HG03097 (cell line): ENCODE measurements around the gene DGKG.

Experiments
- ATAC-seq: cut with Tn5 transposase; IDR thresholded peaks from one replicate; pipeline ENCODE4 v1.9.1; 2021; ENCODE audit not compliant: unreplicated experiment, low FRiP score

DGKG gene

DNA sequence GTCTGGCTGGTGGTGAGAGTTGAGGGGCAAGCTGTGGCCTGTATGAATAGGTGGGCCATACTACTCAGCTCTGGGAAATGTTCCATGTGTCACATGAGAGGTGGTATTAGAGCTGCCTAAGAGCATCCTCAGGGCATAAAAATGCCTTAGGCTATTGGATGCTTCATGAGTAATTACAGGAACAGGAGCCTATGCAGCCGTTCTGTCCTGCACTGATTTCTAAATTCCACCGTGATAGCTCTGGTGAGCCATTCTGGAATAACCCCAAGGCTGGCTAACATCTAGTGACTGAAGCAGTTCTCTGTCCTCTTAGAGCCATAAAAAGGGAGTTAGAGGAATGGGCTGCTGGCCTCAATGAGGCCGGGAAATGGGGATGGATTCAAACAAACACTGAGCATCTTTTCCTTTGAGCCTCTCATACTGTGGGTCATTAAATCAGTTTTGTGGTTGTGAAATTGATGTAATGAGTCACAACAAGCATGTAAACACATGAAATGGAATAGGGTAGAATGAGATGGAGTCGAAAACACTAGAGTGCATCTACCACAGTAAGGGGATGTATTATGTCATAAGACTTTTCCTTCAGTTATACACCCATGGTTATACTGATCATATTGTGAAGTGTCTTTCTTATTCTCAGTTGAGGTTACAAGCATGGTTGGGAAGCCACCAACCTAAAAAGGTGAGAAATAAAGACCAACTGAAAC is 41.0 kb downstream of the DGKG start:
- ATAC-seq, result no peak

DNA sequence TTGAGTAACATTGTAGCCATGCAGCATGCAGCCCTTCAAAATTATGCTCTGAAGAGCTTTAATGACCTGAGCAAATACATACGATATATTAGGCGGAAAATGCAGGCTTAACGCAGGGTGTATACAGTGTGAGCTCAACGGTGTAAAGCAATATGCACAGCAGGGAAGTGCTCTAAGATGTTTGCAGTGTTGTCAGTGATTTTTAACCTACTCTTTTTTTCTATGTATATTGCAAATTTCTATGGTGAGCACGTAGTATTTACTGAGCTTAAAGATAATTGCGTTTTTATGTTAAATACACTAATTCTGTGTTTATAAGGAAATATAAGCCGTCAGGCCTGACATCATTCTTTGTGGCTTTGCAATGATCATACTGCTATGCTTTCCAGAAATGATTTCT is 42.1 kb downstream of the DGKG start:
- ATAC-seq, result no peak

DNA sequence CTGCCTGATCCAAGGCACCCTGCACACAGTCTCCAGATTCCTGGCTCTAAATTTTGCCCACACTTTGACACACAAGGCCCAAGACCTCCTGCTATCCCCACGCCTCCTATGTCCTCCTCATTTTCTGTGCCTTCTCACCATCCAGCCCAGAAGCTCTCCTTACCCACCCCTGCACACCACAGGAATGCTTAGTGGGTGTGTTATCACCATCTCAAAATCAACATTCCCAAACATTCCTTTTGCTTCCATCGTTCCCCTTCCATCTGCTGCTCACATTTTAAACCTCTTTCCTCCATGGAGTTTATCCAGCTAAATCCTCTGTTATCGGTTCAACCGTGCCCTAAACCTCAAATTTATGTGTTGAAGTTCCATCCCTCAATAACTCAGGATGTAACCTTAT is 43.9 kb downstream of the DGKG start:
- no peak for ATAC-seq

DNA sequence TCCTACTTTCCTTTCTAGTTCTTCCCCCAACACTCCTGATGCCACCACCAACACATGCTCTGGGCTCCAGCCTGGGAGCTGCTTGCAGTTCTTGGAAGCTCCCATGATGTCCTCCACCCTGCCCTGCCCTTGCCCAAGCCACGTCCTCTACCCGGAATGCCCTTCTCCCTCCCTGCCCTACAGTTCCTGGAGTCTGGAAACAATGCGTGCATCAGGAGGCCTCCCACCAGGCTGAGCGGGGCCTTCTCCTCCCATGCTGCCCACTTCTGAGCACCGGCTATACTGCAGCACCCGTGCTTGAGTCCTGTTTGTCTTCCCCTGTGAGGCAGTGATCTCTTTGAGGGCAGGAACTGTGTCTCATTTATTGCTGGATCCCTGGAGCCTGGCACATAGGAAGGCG is 44.6 kb downstream of the DGKG start:
- ATAC-seq, result no peak

DNA sequence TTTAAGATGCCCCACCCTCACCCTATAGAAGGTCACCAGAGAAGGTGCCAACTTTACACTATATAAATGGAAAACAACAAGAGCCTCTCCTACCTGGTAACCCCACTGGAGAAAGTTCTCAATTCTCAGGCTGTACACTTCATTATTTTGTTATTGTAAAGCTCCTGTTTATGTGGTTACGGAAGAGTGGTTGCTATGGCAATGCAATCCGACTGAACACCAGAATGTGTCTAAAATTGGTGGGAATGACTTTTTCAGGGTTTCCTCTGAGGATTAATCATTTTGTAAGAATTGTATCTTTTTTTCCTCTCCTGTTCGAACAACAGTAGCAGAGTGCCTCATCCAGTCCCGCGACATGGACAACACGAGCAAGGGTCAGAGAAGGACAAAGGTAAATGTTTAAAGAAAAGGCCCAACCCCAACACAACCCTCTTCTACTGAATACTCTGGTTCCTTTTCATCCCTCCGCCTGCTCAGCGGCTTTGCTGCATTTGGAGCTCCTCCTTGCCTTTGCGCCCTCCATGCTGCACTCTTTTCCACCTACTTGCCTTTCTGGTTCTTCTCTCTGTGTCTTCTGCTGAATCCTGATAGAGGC is 45.3 kb downstream of the DGKG start:
- ATAC-seq, result no peak

DNA sequence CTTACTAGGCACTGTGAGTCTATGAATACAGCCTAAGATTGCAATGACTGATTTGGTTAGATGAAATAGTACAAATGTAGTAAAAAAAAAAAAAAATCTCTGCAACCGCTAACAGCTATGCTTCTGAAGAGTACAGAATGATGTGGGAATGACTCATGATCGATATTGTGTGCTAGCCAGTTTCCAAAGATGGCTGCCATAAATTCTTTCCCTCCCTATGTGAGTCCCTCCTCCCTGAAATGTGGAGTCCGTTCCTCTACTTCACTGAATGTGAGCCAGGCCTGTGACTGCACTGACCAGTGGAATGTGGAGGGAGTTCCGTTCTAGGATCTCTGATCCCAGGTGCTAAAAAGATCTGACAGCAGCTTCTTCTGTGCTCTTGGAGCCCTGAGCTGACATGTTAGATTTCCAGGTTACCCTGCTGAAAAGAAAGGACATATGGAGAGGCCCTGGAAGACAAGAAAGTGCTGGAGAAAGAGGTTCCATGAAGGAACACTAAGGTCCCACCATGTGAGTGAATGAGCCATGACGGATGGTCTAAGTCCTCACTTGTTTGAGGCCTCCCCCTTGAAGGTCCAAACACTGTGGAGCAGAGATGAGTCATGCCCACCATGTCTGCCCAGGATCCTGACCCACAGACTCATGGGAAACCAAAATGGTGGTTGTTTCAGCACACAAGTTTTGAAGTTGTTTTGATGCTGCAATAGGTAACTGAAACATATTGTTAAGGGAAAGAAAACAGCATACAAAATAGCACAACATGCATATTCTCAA is 46.3 kb downstream of the DGKG start:
- no peak for ATAC-seq

DNA sequence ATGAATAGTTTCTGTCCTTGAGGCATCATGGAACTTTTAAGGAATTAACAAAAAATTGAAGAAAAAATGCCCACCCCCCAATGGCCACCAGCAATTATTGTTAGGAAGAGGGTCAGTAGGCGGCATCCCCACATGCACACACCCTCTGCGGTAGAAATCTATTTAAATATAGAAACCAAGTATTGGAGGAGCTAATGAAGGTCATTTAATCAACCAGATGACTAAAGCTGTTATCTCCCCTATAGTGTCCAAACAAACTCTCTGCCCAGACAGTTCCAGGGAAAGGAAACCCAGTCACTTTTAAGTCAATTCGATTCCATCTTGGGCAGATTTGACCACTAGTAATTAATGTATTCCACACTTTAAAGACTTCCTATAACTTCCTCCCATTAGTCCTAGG is 47.1 kb downstream of the DGKG start:
- ATAC-seq, result no peak

DNA sequence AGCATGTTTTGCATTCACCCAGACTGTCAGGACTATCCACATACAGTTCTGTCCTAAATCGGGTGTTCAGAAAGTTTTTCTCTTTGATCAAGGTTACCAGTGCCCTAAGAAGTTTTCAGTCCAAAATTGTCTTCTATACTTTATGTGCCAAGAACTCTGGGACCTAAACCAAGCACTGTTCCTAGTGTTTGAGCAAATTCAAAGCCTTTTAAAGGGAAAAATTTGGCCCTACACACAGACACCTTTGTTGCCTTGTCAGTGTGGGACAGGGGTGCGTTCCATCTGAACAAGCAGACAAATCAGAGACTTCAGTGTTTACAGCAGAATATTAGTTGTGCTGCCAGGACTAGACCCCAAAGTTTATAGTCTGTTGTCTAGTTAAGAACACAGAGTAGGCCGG is 50.6 kb downstream of the DGKG start:
- ATAC-seq, result no peak

DNA sequence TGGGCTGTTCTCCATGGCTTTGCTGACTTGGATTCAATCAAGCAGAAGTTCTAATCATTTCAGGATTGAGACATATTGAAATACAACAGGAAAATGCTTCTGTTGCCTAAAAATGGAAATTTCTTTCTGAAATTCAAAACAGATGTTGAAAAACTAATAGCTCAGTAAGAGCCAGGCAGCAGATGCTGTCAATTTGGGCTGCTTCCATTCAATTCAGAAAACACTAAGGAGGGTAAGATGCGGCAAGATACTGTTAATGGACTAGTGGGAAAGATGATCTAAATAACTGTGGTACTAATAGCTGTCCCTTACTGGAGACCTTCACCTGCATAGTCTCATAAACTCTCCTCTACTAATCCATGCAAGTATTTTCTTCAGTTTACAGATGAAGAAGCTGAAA is 53.5 kb downstream of the DGKG start:
- ATAC-seq, result no peak

DNA sequence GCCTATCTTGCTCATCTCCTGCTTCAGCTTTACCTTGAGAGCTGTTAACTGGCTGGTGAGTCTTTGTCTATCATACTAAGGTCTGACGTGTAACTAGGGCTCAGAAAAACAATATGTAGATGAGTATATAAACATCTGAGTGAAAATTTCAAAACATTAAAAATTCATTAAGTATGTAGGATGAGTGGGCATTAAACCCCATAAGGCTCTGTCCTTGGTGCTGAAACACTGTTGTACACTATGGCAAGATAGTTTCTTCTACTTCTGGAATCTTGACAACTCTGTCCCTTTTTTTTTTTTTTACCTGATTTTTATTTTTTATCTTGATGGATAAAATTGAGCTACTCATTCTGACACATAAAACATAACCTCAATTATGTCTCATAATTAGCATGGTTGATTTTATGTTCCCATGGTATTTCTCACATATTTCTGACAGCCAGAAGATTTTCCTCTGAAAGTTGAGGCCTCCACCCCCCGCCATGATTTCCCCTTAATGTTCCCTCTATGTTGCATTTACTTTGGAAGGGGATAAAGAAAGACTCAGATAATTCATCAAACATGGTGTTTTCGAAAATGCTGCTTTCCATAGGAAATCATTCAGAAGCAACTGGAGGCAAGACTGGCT is 54.3 kb downstream of the DGKG start:
- no peak for ATAC-seq

DNA sequence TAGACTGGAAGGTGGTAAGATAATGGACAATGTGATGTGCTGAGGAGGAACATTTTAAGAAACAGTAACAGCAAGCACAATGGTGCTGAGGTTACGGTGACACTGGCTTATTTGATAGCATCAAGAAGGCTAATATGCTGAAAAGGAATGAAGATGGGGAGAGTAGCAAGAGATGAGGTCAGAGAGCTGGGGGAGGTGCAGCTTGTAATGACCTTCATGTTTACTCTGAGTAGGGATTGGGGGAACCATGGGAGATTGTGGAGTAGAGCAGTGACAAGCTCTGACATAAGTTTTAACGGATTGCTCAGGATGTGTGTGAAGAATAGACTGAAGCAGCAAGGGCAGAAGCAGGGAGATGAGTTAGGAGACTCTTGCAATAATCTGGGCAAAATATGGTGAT is 56.7 kb downstream of the DGKG start:
- ATAC-seq, result no peak

DNA sequence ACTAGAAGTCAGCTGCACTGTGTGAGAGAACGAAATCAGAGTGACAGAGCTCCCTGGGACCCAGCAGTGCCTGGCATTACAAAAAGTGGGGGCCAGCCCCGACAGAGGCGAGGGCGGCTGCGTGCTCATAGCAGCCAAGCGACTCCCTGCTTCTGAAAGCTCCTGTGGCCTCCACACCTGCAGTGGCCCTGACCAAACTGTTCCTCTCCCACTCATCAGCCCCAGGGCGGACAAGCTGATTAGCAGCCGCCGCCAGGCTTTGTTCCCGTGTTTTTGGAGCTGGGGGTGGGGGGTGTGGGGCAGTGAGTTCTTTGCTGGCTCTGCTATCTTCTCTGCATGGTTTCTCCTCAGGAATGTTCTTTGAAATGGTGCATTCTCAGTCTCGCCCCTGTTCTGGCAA is 58.1 kb downstream of the DGKG start:
- no peak for ATAC-seq

DNA sequence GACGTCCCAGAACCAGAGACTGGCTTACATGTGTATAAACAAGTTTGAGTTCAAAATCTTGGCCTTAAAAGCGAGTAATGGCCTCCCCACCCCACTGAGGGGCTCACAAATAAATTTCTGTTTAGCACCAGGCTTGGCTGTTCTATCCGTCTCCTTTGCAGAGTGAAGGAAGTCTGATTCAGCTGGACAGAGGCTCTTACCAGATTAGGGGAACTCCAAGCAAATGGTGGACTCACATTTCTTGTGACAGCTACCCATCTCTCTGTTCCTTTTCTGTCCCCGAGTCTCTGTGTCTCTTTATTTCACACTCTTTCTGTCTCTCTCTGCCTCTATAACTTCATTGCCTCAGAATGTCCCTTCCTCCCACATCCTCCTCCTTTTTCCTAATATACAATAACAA is 62.7 kb downstream of the DGKG start:
- ATAC-seq, result no peak

DNA sequence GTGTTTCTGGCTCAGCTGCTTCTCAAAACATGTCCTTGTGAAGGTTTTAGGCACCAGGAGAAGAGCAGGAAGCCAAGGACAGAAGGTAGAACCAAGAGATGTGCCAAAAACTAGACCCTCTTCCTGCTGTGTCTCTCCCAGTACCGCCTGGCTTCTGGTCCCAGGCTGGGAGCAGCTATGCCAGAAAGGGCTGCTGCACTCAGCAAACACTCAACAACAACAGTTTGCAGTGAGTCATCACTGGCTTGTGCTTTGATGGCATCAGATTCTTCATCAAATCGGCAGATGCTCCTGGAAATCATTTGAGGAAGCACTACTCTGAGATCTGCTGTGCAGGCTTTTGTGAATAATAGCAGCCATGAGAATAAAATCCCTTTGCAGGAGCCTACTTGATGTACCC is 63.2 kb downstream of the DGKG start:
- ATAC-seq, result no peak

DNA sequence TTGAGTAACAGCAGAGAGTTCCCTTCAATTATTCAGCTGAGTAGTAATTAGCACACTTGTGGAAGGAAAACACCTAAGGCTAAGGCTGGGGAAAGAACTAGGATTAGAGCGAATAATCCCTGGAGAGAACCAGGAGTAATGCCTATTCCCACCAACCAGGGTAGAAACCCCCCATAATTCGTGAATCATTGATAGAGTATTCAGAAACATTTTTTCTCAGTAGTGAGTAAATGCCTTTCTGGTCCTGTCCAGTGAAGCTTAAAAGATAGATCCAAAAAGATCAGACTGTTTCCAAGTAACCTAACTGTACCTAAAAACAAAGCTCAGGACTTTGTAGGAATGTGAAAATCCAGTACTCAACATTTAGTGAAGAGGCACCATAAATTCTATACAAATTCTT is 71.2 kb downstream of the DGKG start:
- no peak for ATAC-seq

DNA sequence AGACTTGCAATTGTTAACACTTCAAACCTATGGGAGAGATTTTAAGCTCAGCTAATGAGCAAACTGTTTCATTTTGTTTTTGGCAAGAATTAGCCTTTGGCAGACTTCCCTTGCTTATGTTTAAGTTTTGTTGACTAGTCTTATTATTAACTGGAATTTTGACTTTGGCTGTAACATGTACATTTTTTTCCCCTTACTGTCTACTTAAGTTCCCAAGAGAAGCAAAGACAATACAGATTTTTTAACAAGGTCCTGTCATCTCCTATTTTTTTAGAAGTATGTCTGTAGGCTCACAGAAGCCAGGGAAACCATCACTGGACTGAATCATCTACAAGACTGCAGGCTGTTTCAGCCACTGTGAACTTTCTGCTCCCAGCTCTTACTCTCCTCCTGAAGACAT is 74.3 kb downstream of the DGKG start:
- no peak for ATAC-seq

DNA sequence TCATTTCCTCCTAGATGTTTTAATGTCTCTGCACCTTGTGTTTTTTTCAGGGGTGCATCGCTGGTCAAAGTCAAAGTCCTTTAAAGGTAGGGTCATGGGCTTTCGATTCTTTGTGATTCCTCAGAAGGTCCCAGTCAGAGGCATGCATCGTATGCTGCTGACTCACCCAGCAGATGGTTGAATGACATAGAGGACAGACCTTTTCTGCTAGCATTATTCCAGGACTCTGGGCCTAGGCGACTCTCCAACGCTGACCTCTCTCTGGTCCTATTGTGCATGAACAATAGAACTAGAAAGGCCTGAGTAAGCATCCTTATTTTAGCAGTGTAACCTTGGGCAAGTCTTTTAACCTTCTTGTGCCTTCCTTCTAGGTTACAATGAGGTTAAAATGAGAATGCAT is 75.9 kb downstream of the DGKG start:
- ATAC-seq, result no peak

DNA sequence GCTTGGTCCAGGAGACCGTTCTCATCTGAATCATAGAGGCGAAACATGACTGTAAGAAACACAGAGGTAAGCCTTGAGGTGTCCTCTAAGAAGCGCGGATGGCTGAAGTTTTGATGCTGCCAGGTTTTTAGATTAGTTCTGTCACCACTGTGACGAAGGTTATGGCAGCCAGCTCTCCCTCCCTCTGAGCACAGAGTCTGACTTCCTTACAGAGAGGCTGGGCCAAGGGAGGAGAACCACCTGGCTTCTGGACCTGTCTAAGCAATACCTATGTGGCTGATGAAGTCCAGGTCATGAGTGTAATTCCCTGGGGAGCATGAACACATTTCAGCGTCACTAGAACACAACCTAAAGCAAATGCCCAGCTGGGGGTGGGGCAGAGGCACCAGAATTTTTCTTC is 77.4 kb downstream of the DGKG start:
- ATAC-seq, result no peak

DNA sequence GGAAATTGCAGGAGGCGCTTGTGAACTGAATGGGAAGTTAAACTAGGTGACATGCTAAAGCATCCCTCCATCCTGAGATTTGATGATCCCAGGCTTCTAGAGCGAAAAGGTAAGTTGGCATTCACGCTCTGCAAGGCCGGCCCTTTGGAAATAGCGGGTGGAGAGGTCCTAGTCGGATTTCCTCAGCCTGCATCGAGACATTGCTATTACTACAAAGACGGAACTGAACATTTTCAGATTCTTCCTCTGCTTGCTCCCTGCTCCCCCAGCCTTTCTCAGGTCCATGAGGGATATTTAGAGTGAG is 77.7 kb downstream of the DGKG start:
- ATAC-seq, result no peak

DNA sequence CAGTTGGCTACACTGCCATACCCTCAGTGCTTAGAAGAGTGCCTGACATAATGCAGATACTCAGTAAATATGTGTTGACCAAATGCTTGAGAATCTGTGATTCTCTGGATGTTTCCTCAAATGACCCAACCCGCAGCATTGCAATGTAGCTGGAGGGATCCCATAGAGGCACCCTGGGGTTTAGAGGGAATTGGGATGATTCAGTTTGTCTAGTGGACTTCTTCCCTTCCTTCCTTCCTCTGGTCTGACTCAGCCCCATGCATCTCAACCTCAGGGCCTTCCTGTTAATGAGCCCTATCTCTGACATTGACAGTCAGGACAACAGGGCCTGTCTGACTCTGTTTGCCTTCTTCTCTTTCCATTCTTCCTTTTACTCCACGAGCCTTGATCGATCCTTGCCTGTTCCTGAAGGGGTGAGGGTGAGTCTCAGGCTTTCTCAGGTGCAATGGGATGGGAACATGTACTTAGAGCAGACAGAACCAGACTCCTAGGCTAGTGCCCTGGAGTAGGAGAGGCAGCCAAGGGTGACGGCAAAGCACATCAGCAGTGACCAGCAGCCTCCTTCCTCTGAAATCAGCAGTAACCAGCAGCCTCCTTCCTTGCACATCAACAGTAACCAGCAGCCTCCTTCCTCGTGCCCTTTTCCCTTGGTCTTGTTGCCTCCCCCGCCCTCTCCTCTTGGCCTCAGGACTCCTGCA is 78.2 kb downstream of the DGKG start:
- ATAC-seq, result no peak

DNA sequence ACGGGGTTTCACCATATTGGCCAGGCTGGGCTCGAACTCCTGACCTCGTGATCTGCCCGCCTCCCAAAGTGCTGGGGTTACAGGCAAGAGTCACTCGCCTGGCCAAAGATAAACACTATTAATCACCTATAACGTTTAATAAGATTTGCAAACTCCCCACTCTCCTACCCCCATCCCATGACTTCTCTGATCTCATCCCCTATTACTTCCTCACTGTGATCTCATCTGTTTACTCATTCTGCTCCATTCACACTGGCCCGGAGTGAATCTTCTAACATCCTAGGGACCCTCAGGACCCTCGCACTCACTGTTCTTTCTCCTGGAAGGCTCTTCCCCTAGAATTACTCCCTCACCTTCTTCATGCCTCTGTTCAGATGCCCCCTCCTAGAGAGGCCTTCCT is 78.9 kb downstream of the DGKG start:
- no peak for ATAC-seq
